SIG-M5 (cell line): ENCODE data around the gene ZBTB20.

ENCODE experiments used
- DNase-seq: peaks from one replicate; lab custom pipeline; 2025; lab: John Stamatoyannopoulos, UW

ZBTB20 gene

DNA sequence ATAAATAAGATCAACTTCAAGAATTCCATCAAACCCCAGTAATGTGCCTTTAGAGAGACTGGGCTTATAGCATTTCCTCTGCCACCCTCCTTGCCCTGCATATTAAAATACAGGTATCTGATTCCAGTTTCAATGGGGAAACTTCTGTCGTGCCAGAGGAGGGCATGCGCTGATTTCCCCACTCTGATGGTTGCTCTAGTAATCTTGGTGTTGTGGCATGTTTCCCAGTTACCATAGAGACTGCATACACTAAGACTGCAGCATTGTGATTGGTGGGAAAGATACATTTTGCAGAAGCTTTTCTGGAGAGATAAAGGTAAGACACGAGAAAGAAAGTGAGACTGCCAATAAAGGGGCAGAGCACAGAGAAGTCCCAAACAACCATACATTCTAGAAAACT lies 627.7 kb downstream of the ZBTB20 start:
- no peak for DNase-seq

DNA sequence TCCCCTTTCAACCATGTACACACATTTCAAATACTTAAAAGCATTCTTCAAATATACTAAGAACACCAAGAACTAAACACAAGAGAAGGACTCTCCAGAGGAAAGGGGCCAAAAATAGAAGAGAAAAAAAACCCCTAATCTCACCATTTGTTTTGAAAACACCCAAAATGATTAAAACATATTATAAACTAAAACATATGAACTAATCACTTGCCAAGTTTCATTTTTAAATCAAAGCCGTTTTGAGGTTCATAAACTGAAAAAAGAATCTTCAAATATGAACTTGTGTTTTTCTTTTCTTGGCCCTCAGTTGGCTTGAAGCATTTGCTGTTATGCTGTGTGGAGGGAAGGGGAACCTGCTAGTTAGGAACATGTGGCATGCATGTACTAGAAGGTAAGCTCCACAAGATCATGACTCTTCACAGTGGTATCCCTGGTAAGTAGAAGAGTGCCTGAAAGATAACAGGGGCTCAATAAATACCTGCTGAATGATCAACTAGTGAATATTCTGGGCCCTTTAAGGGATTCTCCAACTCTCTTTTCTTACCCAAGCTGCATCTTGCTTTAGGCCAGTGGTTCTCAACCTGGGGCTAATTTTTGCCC lies 628.8 kb downstream of the ZBTB20 start:
- no peak for DNase-seq

DNA sequence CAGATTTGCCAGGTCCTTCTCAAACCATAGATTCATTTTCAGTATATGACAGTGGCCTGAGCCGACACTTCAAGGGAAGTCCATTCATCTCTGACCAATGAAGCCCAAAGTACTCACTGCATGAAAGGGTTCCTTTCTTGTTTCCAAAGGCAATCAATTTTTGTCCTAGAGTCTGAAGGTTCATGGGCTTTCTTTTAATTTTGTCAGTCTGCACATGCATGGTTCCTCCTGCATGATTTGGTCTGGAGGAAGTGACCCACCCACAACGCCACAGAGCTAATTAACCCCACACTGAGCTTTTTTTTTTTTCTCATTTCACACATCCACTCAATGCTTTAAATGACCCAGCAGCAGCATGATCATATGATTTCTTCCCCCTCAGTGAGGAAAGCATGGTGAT lies 636.9 kb downstream of the ZBTB20 start:
- no peak for DNase-seq

DNA sequence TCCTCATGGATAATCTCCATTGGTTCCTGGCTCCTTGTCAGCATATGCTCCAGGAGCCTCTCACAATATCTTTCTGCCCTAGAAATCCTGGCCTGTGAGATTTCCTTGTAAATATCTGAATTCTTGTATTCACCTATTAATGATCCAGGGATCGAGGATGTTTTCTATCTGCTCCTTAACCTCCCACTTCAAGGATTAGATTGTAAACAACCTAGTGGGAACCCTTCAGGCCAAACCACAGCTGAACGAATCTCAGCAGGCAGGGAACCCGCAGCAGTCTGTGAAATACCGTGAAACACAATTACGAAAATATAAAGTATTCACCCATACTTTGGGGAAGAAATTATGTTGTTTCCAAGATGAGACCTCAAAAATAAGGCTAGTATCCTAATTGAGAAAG lies 637.3 kb downstream of the ZBTB20 start:
- DNase-seq, result no peak

DNA sequence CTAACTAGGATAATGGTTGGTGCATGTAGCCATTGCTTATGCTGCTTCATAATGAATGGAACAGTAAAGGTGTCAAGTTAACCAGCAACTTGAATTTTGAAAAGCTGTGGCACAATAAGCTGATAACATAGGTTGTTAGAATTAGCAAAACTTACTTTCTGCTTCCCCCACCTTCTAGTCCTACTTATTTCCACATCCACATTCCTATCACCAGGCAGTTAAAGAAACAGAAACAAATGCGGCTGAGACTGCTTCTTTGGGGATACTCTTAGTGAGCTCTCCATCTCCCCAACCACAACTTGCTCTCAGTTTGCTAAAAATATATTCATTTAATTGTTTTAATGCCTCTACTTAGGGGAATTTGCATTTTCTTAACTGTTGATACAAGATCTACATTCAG lies 638.1 kb downstream of the ZBTB20 start:
- no peak for DNase-seq

DNA sequence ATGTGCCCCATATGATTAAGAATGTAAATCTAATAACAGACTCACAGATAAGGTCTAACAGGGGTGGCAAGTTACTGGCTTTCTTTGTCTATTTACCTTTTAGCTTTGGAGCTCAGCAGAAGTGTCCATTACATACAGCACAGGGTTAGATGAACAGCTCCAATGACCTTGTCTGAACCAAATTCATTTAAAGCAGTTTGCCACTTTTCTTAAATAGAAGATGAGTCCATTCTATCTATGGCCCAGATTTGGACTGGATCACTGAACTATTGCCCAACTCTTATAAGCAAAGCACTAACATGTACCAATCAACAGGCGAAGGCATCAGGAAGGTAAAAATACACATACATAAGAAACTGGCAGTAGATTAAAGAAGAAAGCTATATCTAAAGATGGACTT lies 638.9 kb downstream of the ZBTB20 start:
- DNase-seq, result no peak

DNA sequence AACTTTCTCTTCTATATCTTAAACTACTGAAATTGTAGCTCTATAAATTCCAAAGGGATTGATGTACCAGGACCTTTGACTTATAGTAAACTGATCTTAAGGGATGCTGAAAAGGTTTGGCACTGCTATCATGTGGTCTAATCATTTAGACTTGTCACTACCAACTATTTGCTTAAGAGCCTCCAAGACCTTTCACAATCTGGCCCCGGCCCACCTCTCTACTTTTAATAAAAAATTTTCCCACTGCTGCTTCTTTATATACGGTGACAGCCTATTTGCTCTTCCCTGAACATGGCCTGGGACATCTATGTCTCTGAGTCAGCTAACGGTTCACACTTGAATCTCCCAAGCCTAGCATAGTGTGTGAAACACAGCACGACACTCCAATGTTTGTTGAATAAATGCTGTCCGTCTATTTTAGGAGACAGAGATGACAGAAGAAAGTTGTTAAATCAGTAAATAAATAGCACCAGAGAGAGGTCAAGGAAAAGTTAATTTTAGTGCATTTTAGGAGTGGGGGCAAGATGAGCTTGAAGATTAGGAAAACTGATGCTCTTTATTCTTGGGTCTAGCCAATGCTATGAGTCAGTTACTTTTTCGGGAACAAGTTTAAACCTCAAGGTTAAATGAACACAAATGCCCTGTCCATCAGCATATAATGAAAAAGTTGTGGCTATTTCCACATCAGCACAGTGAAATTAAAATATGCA lies 640.3 kb downstream of the ZBTB20 start:
- DNase-seq, result no peak

DNA sequence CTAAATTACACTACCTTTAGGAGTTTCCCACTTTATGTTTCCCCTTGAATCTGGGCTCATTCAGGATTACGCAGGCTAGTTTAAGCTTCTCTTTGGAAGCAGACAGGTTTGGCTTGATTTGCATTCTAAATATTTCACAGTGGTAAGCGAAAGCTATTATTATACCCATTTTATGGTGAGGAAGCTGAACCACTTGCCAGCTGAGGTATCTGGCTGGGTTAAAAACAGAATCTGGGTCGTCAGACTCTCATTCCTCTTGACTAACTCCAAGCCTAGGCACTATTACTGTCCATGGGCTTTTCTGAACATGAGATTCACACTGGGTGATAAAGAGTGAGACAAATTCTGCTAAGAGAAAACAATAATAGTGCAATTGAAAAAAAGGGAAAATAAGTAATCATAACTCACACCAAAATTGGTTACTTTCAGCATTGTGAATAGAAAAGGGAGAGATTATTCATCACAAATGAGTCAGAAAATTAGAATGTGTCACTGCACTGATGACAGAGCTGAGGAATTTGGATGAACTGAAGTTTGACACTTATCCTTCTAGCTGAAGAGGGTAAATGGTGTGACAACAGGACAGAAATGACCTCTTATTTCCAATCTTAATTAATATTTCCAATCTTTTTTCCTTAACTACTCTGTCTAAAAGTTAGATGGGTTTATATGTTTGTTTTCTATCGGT lies 642.0 kb downstream of the ZBTB20 start:
- no peak for DNase-seq

DNA sequence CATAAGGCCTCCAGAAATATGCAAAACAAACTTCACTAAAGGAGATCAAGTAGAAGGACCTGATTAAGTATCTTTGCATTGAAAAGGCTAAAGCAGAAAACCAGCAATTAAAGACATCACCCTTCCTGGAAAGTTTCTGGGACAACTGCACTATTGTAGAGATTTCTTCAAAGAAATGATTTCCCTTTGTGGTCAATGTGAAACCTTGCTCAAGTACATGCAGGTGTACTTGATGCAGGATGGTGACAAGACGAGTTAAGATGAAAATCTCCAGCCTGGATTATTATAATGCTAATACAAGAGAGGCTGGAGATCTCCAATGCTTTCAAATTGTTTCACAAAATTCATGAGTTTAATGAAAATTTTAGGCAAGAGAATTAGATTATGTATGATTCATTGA lies 644.9 kb downstream of the ZBTB20 start:
- DNase-seq, result no peak

DNA sequence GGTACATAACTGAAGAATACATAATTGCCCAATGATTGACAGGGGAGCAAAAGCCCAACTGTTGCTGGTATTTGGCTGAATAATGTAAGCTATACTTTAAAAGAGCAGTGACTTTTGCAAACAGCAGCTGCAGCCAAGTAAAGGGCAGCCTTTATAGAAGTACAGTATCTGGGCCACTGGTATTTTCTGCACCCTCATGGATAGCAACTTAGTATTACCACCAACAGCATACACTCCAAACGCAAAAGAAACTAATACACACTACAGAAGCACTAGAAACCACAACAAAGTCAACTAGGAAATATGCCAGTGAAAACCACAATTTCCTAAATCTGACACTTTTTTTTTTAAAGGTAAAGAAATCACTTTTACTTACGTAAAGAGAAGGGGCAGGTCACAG lies 647.1 kb downstream of the ZBTB20 start:
- DNase-seq, result no peak

DNA sequence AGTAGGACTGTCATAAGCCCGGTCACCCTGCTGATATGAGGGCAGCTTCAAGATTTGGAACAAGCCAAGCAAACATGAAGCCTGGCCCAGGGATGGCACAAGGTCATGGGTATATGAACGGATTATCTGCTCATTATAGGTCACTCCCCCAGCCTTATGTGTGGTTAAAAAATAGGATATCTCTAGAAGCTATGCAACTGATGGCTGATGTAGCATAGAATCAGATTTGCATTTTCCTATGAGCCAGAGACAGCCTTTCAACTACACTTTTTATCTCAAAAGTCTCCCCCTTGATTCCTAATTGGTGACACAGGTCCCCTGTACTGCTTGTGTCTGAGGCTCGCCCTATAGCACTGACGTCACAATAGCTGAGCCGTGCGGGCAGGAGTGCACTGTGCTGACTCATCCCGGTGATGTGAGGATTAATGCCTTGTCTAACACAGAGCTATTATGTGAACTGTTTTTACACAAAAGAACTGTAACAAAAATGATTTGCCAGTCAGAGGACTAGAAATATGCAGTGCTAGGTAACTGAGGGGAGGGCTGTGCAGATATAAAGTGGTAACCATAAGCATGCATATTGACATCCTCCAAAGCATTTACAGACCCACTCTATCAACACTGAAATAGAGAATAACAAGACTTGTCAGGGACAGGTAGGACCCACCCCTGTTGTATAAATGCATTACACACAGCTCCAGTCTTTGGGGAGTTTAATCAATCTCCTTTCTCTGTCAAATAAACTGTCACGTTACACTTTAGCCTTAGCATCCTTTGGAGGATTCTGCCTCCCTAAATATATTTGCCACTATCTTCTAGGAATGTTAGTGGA lies 648.3 kb downstream of the ZBTB20 start:
- DNase-seq, result no peak

DNA sequence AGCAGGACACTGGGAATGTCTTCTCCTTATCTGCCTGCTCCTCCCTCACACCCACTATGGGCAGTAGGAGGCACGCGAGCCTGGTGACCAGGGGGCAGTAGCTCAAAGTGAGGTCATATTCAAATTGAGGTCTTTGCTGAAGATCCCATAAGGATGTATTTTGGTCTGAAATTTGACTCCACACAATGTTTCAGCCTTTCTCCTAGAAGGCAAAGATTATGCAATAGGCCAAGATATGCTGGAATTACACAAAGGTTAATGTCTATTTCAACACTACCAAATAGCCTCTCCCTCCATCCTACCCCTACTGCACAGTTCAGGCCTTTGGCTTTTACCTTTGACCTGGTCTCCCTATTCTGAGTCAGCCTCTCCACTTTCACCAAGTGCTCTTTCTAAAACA lies 650.2 kb downstream of the ZBTB20 start:
- DNase-seq, result no peak

DNA sequence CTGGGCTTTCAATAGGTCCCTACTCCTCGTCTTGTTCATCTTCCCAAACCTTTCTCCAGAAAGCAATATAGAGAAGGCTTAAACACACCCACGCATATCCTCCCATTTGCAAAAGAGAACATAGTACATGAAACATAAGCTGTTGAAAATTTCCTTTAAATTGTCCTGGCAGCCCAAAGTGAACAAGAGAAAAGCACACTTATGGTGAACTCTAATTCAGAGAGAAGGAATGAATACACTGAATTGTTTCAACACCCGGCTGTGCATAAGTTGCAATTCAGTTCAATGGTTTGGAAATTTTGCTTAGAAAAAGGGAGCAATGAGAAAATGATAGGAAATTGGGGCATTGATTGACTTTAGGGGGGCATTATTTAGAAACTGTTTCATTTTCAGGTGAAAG lies 650.6 kb downstream of the ZBTB20 start:
- no peak for DNase-seq

DNA sequence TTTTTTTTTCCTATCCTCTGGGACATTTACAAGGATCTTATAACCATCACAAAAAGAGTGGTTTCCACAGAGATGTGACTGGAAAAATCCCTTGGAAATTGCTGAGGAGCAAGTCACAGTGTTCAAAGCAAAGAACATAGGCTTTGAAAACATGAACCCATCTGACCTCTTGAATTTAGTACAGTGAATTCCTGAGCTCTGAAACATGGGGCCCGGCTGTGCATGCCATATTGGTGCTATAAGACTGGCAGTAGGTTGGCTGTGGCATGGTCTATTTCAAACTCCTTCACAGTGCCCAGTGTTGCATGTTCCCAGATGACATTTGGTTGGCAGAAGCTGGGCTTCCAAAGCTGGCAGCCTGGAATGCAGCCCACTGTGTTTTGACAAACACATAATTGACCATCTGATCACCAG lies 651.1 kb downstream of the ZBTB20 start:
- DNase-seq, result no peak

DNA sequence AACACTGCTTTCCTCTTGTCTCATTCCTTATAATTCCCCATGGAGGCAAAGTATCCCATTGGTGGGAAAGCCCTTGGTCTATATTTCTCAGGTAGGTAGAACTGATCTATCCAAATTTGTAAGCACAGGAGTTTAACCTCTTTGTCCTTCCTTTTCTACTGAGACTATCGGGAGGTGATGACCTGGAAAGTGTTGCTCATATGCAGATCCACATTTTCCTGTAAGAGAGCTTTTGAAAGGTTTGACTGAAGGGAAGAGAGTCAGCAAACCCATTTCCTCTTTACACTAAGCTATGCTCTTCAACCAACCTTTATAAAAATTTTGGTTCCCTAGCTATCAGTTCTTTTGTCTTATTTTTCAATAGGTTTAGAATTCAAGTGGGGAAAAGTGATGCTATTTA lies 652.6 kb downstream of the ZBTB20 start:
- no peak for DNase-seq

DNA sequence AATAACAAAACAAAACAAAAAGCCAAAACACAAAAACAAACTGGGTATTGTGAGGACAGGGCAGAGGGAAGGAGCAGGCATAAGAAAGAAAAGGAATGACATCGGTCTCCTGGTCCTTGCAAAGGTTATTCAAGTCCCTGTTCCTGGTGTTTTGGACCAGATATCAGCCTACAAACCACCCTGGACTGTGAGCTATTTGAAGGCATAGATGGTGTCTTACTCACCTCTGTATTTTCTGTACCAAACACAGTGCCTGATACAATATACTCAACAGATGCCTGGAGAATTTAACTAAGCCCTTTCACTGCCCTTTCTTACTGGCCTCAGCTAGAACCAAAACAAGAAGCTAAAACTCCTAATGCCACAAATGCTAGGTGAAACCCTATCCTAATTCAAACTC lies 656.3 kb downstream of the ZBTB20 start:
- no peak for DNase-seq

DNA sequence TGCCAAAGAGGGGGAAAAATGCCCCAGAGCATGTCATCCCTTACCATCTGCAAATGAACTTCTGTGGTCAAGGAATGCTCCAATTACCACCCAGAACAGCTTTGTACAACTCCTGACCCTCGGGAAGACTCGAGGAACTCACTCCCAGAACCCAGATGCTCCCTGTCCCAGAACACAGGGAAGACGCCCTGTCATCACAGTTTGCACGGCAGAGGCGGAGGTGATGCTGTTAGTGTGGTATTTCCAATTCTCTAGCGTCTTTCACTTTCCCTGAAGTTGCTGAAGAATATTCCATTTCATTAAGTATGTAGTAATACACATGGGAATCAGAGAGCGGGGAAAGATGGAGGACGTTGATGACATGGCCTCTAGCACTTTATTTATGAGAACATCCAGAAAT lies 659.6 kb downstream of the ZBTB20 start:
- DNase-seq, result no peak

DNA sequence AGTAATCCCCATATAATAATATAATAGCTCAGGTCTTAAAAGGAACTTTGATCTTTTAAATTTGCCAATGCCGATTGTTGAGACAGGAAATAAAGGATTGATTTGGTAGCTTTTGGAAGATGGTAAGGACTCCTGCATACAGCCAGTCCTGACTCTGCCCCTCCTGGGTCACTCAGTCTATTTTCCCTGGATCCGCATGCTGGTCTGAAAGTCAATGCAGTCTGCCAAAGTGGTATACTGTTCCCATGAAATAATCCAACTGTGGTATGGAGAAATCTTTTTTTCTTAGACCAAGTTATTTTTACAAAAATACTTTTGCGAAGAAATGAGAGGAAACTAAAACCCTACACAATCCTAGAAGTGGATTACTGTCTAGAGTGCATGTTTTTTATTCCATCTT lies 662.2 kb downstream of the ZBTB20 start:
- no peak for DNase-seq

DNA sequence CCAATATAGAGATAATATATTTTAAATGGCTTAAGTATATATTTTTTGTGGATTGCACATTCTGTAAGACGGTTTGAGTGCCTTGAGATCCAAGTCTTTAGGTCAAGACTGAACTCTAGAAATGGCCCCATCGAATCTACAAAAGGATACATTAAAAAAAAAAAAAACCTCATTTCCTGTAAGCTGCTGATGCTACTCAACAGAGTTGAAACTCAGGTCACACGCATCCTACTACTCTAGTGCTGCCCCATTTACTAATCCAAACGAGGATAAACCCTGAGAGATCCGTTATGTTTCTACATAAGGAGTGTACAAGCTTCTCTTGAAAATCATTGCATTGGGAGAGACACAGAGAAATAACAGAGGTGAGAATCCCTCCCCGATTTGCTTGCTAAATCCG lies 666.0 kb downstream of the ZBTB20 start:
- DNase-seq, result no peak

DNA sequence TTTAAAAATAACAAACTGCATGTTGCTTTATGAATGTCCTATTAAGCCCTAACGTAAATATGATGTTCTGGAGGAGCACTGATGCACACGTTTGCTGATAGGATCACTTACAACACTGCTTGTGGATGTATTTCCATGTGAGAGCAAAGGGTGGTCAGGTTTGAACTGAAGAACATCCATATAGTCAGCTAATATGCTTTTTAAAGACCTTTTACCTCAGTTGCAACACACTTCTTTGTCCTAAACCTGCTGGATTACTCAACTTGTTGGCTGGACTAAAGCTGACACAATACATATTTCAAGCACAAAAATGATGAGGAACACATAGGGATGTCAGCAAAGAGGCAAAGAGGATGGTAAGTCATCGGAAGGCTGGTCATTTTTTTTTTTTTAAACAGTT lies 666.6 kb downstream of the ZBTB20 start:
- DNase-seq, result no peak

DNA sequence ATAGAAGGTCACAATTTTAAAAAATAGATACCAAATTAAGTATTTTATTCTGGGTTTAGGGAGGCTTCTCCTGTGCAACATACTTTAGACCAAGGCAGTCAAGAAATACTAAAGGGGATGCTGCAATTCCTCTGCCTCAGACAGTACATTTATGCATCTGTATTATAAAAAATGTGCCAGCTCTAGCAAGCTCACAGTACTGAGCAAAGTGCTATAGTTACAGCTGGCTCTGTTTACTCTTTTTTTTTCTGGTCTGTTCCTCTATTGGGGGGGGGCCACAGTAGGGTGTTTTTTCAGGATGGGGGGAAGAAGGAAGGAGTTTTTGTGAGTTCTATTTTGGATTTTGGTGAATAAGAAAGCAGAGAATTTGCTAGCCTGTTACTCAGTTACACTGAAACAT lies 668.3 kb downstream of the ZBTB20 start:
- no peak for DNase-seq

DNA sequence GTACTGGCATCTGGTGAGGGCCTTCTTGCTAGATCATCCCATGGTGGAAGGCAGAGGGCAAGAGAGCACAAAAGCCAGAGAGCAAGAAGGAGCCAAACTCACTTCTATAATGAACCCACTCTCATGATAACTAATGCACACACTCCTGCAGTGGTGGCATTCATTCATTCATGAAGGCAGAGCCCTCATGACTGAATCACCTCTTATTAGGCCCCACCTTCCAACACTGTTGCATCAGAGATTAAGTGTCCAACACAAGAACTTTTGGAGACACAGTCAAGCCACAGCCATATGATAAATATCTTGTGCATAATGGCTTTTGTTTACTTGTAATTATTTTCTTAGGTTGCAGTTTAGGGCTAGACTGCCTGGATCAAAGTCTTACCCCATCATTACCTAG lies 670.6 kb downstream of the ZBTB20 start:
- no peak for DNase-seq

DNA sequence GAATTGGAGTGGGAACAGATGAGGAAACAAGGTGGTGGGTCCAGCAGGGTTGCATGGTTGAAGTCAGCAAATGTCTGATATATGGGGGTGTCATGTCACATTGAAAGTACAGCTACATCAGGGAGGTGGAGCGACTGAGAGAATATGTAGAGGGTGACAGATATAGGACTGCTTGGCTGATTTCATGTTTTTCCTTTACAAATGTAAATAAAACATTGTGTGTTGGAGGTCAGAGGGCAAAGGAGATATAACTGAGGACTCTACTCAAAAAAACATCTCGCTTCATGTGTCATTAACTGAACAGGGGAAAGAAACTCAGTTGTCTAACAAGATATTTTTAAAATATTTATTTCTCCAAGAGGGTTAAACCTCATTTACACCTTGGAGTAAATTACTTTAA lies 675.6 kb downstream of the ZBTB20 start:
- DNase-seq, result no peak
